ENCODE data around the gene NAV2.
"Not testable (repeated sequence)": the region's sequence is repeated elsewhere in the genome, so short reads cannot be mapped to it uniquely, and the experiment has no call there.

The NAV2 gene

GRCh38 chr11:19869466-19869865 lies 156.8 kb downstream of the NAV2 start:
- no peak for DNase-seq

DNA sequence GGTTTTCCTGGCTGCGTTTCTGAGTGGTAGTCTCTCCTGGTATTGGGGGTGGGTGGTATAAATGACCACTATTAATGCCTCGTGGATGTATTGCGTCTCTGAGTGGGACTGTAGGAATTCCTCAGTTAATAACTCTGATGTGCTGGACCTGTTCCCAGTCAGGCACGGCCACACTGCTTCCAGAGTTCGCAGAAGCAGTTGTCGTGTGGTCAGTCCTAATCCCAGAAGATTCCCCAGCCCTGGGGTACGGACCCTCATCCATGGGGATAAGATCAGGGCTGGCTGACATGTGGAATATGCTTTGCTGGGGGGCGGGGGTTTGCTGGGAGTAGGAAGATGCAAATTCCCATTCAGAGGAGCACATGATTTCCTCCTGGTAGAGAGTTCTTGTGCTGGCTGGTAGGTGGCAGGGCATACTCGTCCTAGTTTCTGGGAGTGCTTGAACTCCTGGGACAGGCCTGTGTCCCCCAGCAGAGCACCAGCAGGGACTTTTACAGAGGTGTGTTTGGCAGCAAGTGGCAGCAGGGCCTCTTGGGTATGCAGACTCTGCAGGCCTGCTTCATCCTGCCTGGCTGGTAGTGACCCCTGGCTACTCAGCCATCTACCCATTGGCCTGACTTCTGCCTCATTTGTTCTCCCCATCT lies 157.4 kb downstream of the NAV2 start:
- DNase-seq = no peak

GRCh38 chr11:19871531-19871930 lies 158.9 kb downstream of the NAV2 start:
- DNase-seq = no peak

- DNase-seq = no peak
Measured at GRCh38 chr11:19872512-19873145, 160.0 kb downstream of the NAV2 start.

- no peak for DNase-seq
Measured at GRCh38 chr11:19873730-19874129, 161.1 kb downstream of the NAV2 start.

DNA sequence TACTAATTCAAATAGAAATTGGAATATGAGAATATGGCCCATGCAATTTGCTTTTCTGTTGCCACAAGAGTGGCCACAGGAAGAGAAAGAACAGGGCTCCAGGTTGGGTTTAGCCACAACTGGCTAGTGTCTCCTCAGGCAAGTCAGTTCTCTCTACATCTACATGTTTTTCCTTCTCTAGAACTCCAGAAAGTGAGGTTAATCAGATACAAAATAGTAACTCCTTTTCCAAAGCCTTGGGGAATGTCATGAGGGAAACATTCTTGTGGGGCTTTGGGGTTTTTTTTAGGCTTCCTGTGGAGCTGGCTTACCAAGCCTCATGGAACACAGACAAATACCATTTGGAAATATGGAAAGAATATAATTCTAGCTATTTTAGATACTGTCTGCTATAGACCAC lies 161.6 kb downstream of the NAV2 start:
- no peak for DNase-seq

- DNase-seq = no peak
Measured at GRCh38 chr11:19876750-19877149, 164.1 kb downstream of the NAV2 start.

DNA sequence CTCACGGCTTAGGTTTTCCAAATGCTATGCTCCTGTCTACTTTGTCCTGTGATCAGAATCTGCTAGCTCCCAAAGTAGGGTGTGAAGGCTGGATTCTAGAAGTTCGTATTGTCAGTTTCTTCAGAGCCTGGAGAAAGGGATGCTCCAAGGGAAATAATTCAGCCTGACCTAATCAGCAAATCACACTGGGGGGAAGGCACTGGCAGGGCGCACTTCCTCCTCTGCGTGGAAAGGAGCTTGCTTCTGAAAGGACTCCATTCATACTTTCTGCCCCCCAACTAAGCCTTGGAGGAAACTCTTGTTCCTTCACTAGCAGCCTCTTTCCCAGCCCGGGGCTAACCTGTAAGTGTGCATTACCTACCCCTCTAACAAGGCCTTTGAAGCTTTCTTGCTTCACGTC lies 165.9 kb downstream of the NAV2 start:
- no peak for DNase-seq

DNA sequence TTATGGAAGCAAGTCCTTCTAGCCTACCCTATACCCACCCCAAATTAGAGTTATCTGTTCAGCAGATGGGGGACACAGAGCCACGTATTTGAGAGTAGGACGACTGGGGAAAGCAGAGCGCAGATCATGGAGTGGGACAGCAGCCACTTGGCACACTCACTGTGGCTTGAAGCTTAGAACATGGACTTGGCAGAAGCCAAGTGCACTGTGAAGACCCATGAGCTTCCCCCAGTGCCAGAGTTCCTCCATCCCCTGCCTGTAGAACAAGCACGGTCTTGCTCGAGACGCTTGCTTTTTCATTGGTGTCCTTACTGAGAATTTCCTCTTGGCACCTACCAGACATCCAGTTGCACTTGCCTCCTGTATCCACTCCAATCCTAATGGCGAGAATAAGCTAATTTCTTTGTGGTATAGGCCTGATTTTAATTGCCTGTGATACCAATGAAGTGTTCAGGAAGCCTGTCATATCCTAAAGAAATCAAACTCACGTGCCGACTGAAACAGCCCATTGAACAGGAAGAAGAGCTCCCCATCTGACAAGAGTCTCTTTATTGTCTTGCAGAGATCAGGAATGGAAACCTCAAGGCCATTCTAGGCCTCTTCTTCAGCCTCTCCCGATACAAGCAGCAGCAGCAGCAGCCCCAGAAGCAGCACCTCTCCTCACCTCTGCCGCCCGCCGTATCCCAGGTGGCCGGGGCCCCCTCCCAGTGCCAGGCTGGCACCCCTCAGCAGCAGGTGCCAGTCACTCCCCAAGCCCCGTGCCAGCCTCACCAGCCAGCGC lies 166.9 kb downstream of the NAV2 start:
- DNase-seq = no peak

DNA sequence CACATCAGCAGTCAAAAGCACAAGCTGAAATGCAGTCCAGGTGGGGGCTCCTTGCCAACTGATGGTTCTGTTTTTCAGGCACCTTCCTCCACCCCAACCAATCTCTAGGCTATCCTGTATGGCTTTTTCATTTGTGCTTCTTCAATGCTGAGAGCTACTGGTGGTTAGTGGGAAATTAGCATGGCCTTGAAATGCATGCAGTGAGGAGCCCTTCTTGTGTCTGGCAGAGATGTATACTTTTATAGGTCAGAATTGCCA lies 167.4 kb downstream of the NAV2 start:
- no peak for DNase-seq

GRCh38 chr11:19881177-19881576 lies 168.5 kb downstream of the NAV2 start:
- no peak for DNase-seq

GRCh38 chr11:19882356-19882755 lies 169.7 kb downstream of the NAV2 start:
- no peak for DNase-seq

GRCh38 chr11:19886498-19886897 lies 173.9 kb downstream of the NAV2 start:
- no peak for DNase-seq

DNA sequence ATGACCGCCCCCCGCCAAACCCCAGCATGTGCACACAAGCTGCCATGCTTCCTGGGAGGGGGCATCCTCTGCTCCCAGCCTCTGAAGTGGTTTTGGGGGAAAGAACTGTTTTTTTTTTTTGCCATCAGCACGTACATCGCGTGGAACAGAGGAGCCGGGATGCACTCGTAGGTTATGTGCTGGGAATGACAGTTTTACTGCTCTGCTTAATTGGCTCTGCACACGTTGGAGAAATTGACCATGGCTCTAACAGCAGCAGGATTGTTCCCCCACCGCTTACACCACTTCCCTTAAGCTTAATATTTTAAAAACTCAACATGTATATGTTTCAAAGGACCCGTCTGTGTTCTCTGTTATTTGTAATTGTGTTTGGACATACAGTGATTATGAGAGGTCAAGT lies 175.2 kb downstream of the NAV2 start:
- DNase-seq = no peak

GRCh38 chr11:19889531-19889930 lies 176.9 kb downstream of the NAV2 start:
- no peak for DNase-seq

DNA sequence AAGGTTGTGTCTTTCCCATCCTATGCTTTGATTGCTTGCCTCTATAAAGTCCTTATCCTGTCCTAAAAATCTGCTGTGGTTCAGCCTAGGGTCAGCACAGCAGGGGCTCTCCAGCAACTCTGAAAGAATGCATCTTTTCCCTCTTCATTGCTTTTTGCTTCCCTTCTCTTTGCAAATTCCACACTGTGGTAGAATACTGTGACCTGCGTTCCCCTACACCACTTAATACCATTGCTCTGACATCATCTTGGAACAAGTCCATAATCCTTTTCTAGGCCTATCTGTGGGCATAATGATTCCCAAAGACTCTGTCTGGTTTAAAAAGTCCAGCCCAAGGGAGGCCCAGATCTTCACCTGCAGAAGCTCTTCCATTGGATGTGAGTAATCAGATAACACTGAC lies 177.7 kb downstream of the NAV2 start:
- DNase-seq = no peak

DNA sequence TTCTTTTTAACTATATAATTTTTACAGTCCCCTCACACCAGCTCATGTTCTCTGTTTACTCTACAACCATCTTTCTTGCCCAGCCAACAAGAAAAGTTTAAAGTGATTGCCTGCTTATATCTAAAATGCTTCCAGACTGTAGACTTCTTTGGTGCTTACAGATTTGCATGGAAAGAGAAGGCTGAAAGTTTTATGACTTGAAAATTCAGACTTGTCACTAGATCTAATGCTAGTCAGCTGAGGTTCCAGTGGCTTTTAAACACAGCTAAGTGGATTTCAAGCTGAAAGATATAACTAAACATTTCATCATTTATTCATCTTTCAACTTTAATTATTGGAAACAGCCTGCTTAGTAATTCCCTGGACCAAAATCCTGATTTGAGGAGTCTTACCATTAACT lies 178.4 kb downstream of the NAV2 start:
- DNase-seq = no peak

DNA sequence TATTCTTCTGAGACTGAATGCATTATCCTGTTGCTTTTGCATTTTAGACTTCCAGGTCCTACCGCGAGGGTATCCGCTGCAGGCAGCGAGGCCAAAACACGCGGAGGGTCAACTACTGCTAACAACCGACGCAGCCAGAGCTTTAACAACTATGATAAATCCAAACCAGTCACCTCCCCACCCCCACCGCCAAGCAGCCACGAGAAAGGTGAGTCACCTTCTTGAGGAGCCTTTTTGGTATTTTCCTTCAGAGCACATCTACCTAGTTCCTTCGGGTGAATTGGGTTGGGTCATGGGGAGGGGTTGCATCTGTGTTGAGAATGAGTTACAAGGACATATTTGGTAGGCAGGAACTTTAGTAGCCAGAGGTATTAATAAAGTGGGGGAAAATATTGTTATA lies 179.8 kb downstream of the NAV2 start:
- no peak for DNase-seq

- no peak for DNase-seq
Measured at GRCh38 chr11:19892876-19893275, 180.2 kb downstream of the NAV2 start.

DNA sequence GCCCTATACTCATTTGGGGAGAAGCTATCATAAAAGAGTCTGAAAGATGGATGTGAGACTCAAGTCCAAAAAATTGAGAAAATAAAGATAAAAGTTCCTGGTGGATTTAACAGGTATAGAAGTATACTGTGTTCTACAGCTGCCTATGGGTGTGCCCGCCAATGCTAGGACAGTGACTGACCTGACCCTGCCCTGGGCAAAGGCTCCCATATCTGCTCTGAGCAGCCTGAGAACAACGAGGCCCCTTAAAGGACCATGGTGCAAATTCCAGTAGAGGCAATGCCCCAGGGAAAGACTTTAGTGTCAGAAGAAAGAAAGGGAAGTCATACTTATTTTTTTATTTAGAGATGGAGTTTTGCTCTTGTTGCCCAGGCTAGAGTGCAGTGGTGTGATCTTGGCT lies 181.8 kb downstream of the NAV2 start:
- DNase-seq = no peak

GRCh38 chr11:19895037-19895436 lies 182.4 kb downstream of the NAV2 start:
- DNase-seq = not testable (repeated sequence)

DNA sequence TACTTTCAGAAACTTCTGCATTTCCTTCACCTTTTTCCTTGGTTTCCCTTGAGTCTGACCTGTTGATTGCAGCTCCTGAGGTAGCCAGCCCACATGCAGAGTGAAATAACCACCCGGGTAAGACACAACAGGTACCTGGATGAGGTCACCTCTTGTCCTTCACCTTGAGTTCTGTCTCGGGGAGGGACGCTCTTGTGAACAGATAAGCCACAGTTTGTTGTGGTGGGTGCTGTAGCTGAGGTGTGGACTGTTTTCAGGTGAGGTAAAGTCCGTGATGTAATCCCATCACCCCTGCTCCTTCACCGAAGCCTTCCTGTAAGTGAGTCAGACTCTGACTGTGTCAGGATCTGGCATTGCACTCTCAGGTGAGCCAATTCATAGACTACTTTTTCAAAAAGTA lies 183.1 kb downstream of the NAV2 start:
- no peak for DNase-seq

GRCh38 chr11:19903620-19904069 lies 191.0 kb downstream of the NAV2 start:
- no peak for DNase-seq

DNA sequence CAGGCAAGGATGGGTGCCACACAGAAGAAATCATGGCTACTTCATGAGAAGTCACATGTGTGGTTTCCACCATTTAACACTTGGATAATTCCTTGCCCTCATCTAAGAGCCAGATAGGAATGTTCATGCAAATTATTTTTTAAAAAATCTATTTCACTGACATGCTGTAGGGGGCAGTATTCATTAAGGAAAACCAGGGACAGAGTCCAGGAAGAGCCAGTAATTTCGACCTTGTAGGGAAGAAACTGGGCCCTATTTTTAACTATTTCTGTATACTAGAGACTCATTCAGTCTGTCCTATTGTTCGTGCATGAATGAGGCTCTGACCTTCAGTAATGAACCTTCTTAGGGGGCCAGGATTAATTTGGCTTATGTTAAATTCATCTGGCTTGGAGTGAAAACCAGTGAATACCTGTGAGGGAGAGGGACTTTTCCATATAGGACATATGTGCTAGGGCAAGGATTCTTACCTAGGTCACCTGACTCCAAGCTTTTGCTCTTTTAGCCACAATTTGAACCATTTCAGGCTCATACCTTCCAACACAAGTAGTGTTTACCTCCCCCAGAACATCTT lies 192.7 kb downstream of the NAV2 start:
- no peak for DNase-seq
